H1 (cell line): Measurements from ENCODE around the gene SDC4. TPM values are rescaled to one million over a fixed set of nuclear protein-coding genes. Genes with fewer than 3 reads are reported as not detected.

ENCODE experiments used
- CTCF ChIA-PET: fragments of 300-600 bp; sonication (Branson Sonifier 250); formaldehyde crosslinking; loops from one replicate; lab custom pipeline; 2021; ENCODE audit not compliant: partially characterized antibody; lab: Charles Lee
- POLR2A ChIA-PET: fragments of 300-600 bp; sonication (Branson Sonifier 250); formaldehyde crosslinking; loops from one replicate; lab custom pipeline; 2021; ENCODE audit warnings: inconsistent platforms; ENCODE audit not compliant: partially characterized antibody; lab: Charles Lee
- DNase-seq, 2 experiments: peaks; one replicate each; pipeline versions ENCODE4 v3.0.0 to v3.0.0-alpha.2; 2010 to 2022; ENCODE audit warnings: low spot score in 2 of 2, low read depth in 1 of 2, mixed read lengths in 1 of 2
- FAIRE-seq: peaks from 2 replicates; lab custom pipeline; 2011; peaks lifted over from hg19 to GRCh38; lab: Jason Lieb, UNC
- H2AFZ ChIP-seq: 2 replicates; pipeline ENCODE4 v1.8.1; 2012; ENCODE audit warnings: low read length, inconsistent platforms
- H2AK5ac ChIP-seq: 2 replicates; pipeline ENCODE4 v1.6.1; 2013; ENCODE audit warnings: low read depth, low read length
- H2BK120ac ChIP-seq: replicated peaks from 2 replicates; pipeline ENCODE3; 2013; ENCODE audit warnings: low read depth, low read length, inconsistent platforms
- H2BK12ac ChIP-seq: 2 replicates; pipeline ENCODE4 v1.6.1; 2013; ENCODE audit warnings: low read depth, low read length
- H2BK15ac ChIP-seq: 2 replicates; pipeline ENCODE4 v1.6.1; 2013; ENCODE audit warnings: low read length
- H2BK20ac ChIP-seq: 2 replicates; pipeline ENCODE4 v1.6.1; 2013; ENCODE audit warnings: low read length
- H2BK5ac ChIP-seq: 2 replicates; pipeline ENCODE4 v1.6.1; 2013; ENCODE audit warnings: low read depth, low read length
- H3K14ac ChIP-seq: 2 replicates; pipeline ENCODE4 v1.6.1; 2013; ENCODE audit warnings: inconsistent platforms; ENCODE audit not compliant: insufficient read length
- H3K18ac ChIP-seq: 2 replicates; pipeline ENCODE4 v1.6.1; 2013; ENCODE audit warnings: low read length; ENCODE audit errors: extremely low read depth
- H3K23ac ChIP-seq: 2 replicates; pipeline ENCODE4 v1.6.1; 2013; ENCODE audit warnings: inconsistent platforms; ENCODE audit not compliant: insufficient read length
- H3K23me2 ChIP-seq: 2 replicates; pipeline ENCODE4 v1.6.1; 2013; ENCODE audit warnings: low read depth, low read length
- H3K27ac ChIP-seq: 2 replicates; pipeline ENCODE4 v1.6.1; 2011; ENCODE audit warnings: low read depth, low read length, inconsistent platforms
- H3K27me3 ChIP-seq, 4 experiments: replicated peaks in 1 of 4; 1 replicate in 1 of 4; 2 replicates in 3 of 4; pipeline versions ENCODE4 v1.6.1 to v1.8.1; 2011 to 2013; ENCODE audit warnings: low read length in 3 of 4, mild to moderate bottlenecking in 3 of 4, inconsistent platforms in 2 of 4, mixed read lengths in 2 of 4, moderate library complexity in 1 of 4; ENCODE audit not compliant: control insufficient read depth in 3 of 4, insufficient read depth in 3 of 4; ENCODE audit errors: extremely low read depth in 1 of 4
- H3K36me3 ChIP-seq, 4 experiments: 2 replicates each; pipeline versions ENCODE4 v1.6.1 to v1.8.1; 2011 to 2013; ENCODE audit warnings: mild to moderate bottlenecking in 4 of 4, low read length in 3 of 4, moderate library complexity in 2 of 4, control low read depth in 1 of 4, inconsistent platforms in 1 of 4; ENCODE audit not compliant: insufficient read depth in 4 of 4, control insufficient read depth in 2 of 4
- H3K4ac ChIP-seq: replicated peaks from 2 replicates; pipeline ENCODE3; 2013; ENCODE audit warnings: low read length, low read depth, mixed read lengths, inconsistent platforms; ENCODE audit not compliant: insufficient read length
- H3K4me1 ChIP-seq, 4 experiments: replicated peaks in 1 of 4; 1 replicate in 1 of 4; 2 replicates in 3 of 4; pipeline versions ENCODE4 v1.6.1 to v1.8.1; 2011 to 2013; ENCODE audit warnings: low read length in 3 of 4, inconsistent platforms in 2 of 4, mixed read lengths in 1 of 4; ENCODE audit not compliant: insufficient read depth in 4 of 4, control insufficient read depth in 3 of 4
- H3K4me2 ChIP-seq, 2 experiments: 2 replicates each; pipeline versions ENCODE4 v1.6.1 to v1.8.1; 2011 to 2013; ENCODE audit warnings: low read depth in 2 of 2, low read length in 2 of 2, control low read depth in 1 of 2, inconsistent platforms in 1 of 2, mild to moderate bottlenecking in 1 of 2; ENCODE audit not compliant: insufficient read depth in 1 of 2
- H3K4me3 ChIP-seq, 4 experiments: fragments of 200-600, 300-600 bp in 1 of 4; sonication (generic), shearing (Covaris generic), sonication (Bioruptor Twin) in 1 of 4; 2 replicates each; pipeline versions ENCODE4 v1.5.1 to v1.8.1; 2011 to 2016; ENCODE audit warnings: low read length in 4 of 4, low read depth in 3 of 4, control low read depth in 2 of 4, inconsistent platforms in 2 of 4, mild to moderate bottlenecking in 2 of 4, mixed read lengths in 1 of 4, moderate library complexity in 1 of 4; ENCODE audit not compliant: insufficient read depth in 2 of 4; ENCODE audit errors: extremely low read depth in 1 of 4
- H3K56ac ChIP-seq: replicated peaks from 2 replicates; pipeline ENCODE3; 2013; ENCODE audit warnings: low read depth, mild to moderate bottlenecking, mixed read lengths, low read length, inconsistent platforms; ENCODE audit not compliant: insufficient read length
- H3K79me1 ChIP-seq: 2 replicates; pipeline ENCODE4 v1.6.1; 2013; ENCODE audit warnings: low read depth, low read length, control low read depth
- H3K79me2 ChIP-seq, 2 experiments: 2 replicates each; pipeline versions ENCODE4 v1.6.1 to v1.8.1; 2012 to 2013; ENCODE audit warnings: low read length in 2 of 2, mild to moderate bottlenecking in 2 of 2, inconsistent platforms in 1 of 2; ENCODE audit not compliant: insufficient read depth in 2 of 2, control insufficient read depth in 1 of 2
- H3K9ac ChIP-seq, 4 experiments: replicated peaks in 1 of 4; 1 replicate in 1 of 4; 2 replicates in 3 of 4; pipeline versions ENCODE4 v1.6.1 to v1.8.1; 2011 to 2013; ENCODE audit warnings: low read depth in 3 of 4, low read length in 3 of 4, control low read depth in 2 of 4, mild to moderate bottlenecking in 2 of 4, moderate library complexity in 2 of 4, inconsistent platforms in 1 of 4; ENCODE audit errors: extremely low read depth in 1 of 4
- H3K9me3 ChIP-seq, 2 experiments: 2 replicates each; pipeline versions ENCODE4 v1.6.1 to v1.8.1; 2012 to 2013; ENCODE audit warnings: mild to moderate bottlenecking in 2 of 2, moderate library complexity in 2 of 2, control low read depth in 1 of 2, inconsistent platforms in 1 of 2, low read depth in 1 of 2, low read length in 1 of 2, mixed read lengths in 1 of 2; ENCODE audit not compliant: insufficient read depth in 2 of 2
- H4K20me1 ChIP-seq, 2 experiments: replicated peaks in 1 of 2; 2 replicates each; pipeline versions ENCODE3 to v1.8.1; 2011 to 2013; ENCODE audit warnings: inconsistent platforms in 2 of 2, low read length in 2 of 2, mild to moderate bottlenecking in 1 of 2; ENCODE audit not compliant: insufficient read depth in 2 of 2, control insufficient read depth in 1 of 2
- H4K5ac ChIP-seq: 2 replicates; pipeline ENCODE4 v1.6.1; 2013; ENCODE audit warnings: low read length, low read depth, mixed read lengths, inconsistent platforms; ENCODE audit not compliant: insufficient read length
- H4K8ac ChIP-seq: 2 replicates; pipeline ENCODE4 v1.8.0; 2013; ENCODE audit warnings: mild to moderate bottlenecking, moderate library complexity, low read length, inconsistent platforms; ENCODE audit not compliant: insufficient read depth; ENCODE audit errors: extremely low read depth
- H4K91ac ChIP-seq: replicated peaks from 2 replicates; pipeline ENCODE3; 2013; ENCODE audit warnings: low read length, mixed read lengths, inconsistent platforms; ENCODE audit not compliant: insufficient read length
- CHD1 ChIP-seq: IDR thresholded peaks from 2 replicates; pipeline ENCODE4 v1.6.1; 2012; ENCODE audit warnings: low read depth, low read length, improper control_type of control experiment
- GABPA ChIP-seq: IDR thresholded peaks from 2 replicates; pipeline ENCODE4 v1.6.1; 2011; ENCODE audit warnings: mild to moderate bottlenecking, low read length, moderate library complexity, borderline replicate concordance; ENCODE audit not compliant: insufficient read depth
- KDM5A ChIP-seq: fragments of 200-600 bp; IDR thresholded peaks from 2 replicates; pipeline ENCODE4 v1.7.1; 2012; ENCODE audit warnings: mild to moderate bottlenecking, low read length, inconsistent platforms, mixed read lengths
- MAFK ChIP-seq: IDR thresholded peaks from 2 replicates; pipeline ENCODE4 v1.6.1; 2012; ENCODE audit warnings: low read depth, mild to moderate bottlenecking, improper control_type of control experiment, low read length
- NANOG ChIP-seq: IDR thresholded peaks from 2 replicates; pipeline ENCODE4 v1.6.1; 2011; ENCODE audit warnings: low read length, low read depth, mild to moderate bottlenecking, inconsistent platforms; ENCODE audit not compliant: insufficient read depth, poor library complexity, severe bottlenecking
- POLR2AphosphoS5 ChIP-seq: IDR thresholded peaks from 2 replicates; pipeline ENCODE4 v1.6.1; 2011; ENCODE audit warnings: low read depth, low read length
- RAD21 ChIP-seq, 2 experiments: IDR thresholded peaks in 1 of 2; conservative IDR thresholded peaks in 1 of 2; 2 replicates each; pipeline ENCODE4 v1.6.1; 2011; ENCODE audit warnings: low read depth in 2 of 2, low read length in 2 of 2, improper control_type of control experiment in 1 of 2, inconsistent platforms in 1 of 2, mild to moderate bottlenecking in 1 of 2, moderate library complexity in 1 of 2
- RFX5 ChIP-seq: IDR thresholded peaks from 2 replicates; pipeline ENCODE4 v1.6.1; 2011; ENCODE audit warnings: low read depth, low read length, improper control_type of control experiment, borderline replicate concordance
- SIRT6 ChIP-seq: IDR thresholded peaks from one replicate; pipeline ENCODE4 v1.7.1; 2012; ENCODE audit warnings: low read length, inconsistent platforms
- SP1 ChIP-seq: IDR thresholded peaks from 2 replicates; pipeline ENCODE4 v1.6.1; 2011; ENCODE audit warnings: low read depth, low read length
- WGBS, 2 experiments: shearing (Covaris generic) in 1 of 2; methylation state at CpG; one replicate each; pipeline versions ENCODE4 v1.1.6 to v1.1.7; 2013 to 2015; ENCODE audit warnings: low lambda C conversion rate in 2 of 2, mixed read lengths in 2 of 2, inconsistent platforms in 1 of 2, low coverage in 1 of 2, missing lambda C conversion rate in 1 of 2; ENCODE audit not compliant: insufficient replicate concordance in 2 of 2, insufficient coverage in 1 of 2, insufficient read length in 1 of 2; ENCODE audit errors: extremely low coverage in 1 of 2, missing lambda C conversion rate in 1 of 2; 5-methylcytosine and 5-hydroxymethylcytosine counted together
- polyA plus RNA-seq, 7 experiments: library from polyadenylated mRNA; depleted of rRNA in 3 of 7; stranded (reverse) in 5 of 7; unstranded in 2 of 7; fragments of >200 nt in 5 of 7; fragments of 200-250 nt in 2 of 7; gene quantifications; 1 replicate in 5 of 7; 2 replicates in 1 of 7; 4 replicates in 1 of 7; pipeline versions ENCODE4 v1.2.1 to v1.2.3, GENCODE V29; 2011 to 2013; ENCODE audit warnings: missing spikeins in 2 of 7, mixed read lengths in 2 of 7
- total RNA-seq: library from RNA; stranded (reverse); fragmentation: NEBNext Ultra II Directional; extraction: Animal tissue kit (Norgen Biotek cat#: 25700); gene quantifications from 2 replicates; pipeline ENCODE4 v1.2.1, GENCODE V29; 2021
- TF ChIP-seq, protein P1 (sequence below), 3 experiments: IDR thresholded peaks; 1 replicate in 2 of 3; 2 replicates in 1 of 3; pipeline versions ENCODE4 v1.5.1 to v1.6.1; 2011; ENCODE audit warnings: low read length in 3 of 3, mild to moderate bottlenecking in 3 of 3, inconsistent platforms in 2 of 3, low read depth in 1 of 3, moderate library complexity in 1 of 3; ENCODE audit not compliant: insufficient read depth in 1 of 3; ENCODE audit errors: control extremely low read depth in 1 of 3

The SDC4 gene
- total and polyA plus RNA-seq, 2 of the 8 experiments (the other 6 are each of a cell fraction or from before 2014, with no cell fraction given), result 34.6 to 60.2 TPM

GRCh38 chr20:45378191-45378590, 30.0 kb upstream of the SDC4 start, which contains the start of gene TP53TG5:
Gene TP53TG5, minus strand, starts transcription at chr20:45378325. Its CDS starts 89 bp downstream, at chr20:45378236.
- no peak within 1 kb of the TSS for H3K4me3 ChIP-seq
- H4K8ac ChIP-seq, result no peak within 1 kb of the TSS; the same call in 1 of the 2 replicates
- peaks cover 0 to 14% (median 5%) of the 10 kb centered on the region in 4 experiments; a peak in 5 of 7 replicates for H3K4me1 ChIP-seq
- H3K36me3 ChIP-seq, result no peaks in the 10 kb centered on the region
- H3K79me1 ChIP-seq, result no peaks in the 10 kb centered on the region
- peak in 1 of 2 experiments; percentile 24 for DNase-seq
- H3K9ac ChIP-seq, result no peak within 1 kb of the TSS
- H3K27me3 ChIP-seq, result peaks cover 0 to 3% (median 2%) of the 10 kb centered on the region in 4 experiments; a peak in 3 of 7 replicates
- H4K20me1 ChIP-seq, result no peaks in the 10 kb centered on the region
- 83% methylated on average over 1 of the region's 1 CpG; no CpG with 5 or more reads in 1 of the 2 experiments for WGBS, 2 experiments
- H2BK12ac ChIP-seq, result no peak within 1 kb of the TSS
- H3K4me2 ChIP-seq, result no peak within 1 kb of the TSS
- H3K23me2 ChIP-seq, result peaks cover 4% of the 10 kb centered on the region
- no peak within 1 kb of the TSS for H4K5ac ChIP-seq
- CTCF ChIA-PET, result interaction anchor here (0.6 to 10.7 kb wide), 8 partner anchors 16 to 414 kb away, joined by 3 to 156 read pairs (median 5); partner anchors contain the start of genes DBNDD2, DNTTIP1, SYS1 and WFDC3
- no peak within 1 kb of the TSS for H4K91ac ChIP-seq
- H2BK20ac ChIP-seq, result no peak within 1 kb of the TSS
- H3K79me2 ChIP-seq, result no peaks in the 10 kb centered on the region
- no peak within 1 kb of the TSS for H3K14ac ChIP-seq
- no peak within 1 kb of the TSS for H3K18ac ChIP-seq
- no peak within 1 kb of the TSS for H2AFZ ChIP-seq
- no peak within 1 kb of the TSS for H2BK120ac ChIP-seq
- no peaks in the 10 kb centered on the region for H3K9me3 ChIP-seq
- H3K56ac ChIP-seq, result no peak within 1 kb of the TSS
- POLR2A ChIA-PET, result interaction anchor here (0.6 to 2.8 kb wide), 4 partner anchors 10 to 38 kb away, joined by 4 to 6 read pairs (median 4); partner anchors contain the start of gene PIGT
- no peak for FAIRE-seq
- H2BK15ac ChIP-seq, result no peak within 1 kb of the TSS
- no peak within 1 kb of the TSS for H3K23ac ChIP-seq
- no peak within 1 kb of the TSS for H2AK5ac ChIP-seq
- no peak within 1 kb of the TSS for H3K4ac ChIP-seq
- no peak within 1 kb of the TSS for H3K27ac ChIP-seq
- no peak within 1 kb of the TSS for H2BK5ac ChIP-seq
- TF ChIP-seq KDM5A, result no peak
- TF ChIP-seq MAFK, result no peak
- no peak for TF ChIP-seq SIRT6
- no peak for TF ChIP-seq SP1
- no peak for TF ChIP-seq RFX5
- TF ChIP-seq NANOG, result no peak
- TF ChIP-seq GABPA, result no peak
- TF ChIP-seq CHD1, result no peak
- TF ChIP-seq, protein P1, sequence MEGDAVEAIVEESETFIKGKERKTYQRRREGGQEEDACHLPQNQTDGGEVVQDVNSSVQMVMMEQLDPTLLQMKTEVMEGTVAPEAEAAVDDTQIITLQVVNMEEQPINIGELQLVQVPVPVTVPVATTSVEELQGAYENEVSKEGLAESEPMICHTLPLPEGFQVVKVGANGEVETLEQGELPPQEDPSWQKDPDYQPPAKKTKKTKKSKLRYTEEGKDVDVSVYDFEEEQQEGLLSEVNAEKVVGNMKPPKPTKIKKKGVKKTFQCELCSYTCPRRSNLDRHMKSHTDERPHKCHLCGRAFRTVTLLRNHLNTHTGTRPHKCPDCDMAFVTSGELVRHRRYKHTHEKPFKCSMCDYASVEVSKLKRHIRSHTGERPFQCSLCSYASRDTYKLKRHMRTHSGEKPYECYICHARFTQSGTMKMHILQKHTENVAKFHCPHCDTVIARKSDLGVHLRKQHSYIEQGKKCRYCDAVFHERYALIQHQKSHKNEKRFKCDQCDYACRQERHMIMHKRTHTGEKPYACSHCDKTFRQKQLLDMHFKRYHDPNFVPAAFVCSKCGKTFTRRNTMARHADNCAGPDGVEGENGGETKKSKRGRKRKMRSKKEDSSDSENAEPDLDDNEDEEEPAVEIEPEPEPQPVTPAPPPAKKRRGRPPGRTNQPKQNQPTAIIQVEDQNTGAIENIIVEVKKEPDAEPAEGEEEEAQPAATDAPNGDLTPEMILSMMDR (IDR thresholded peaks at IDR 0.05; ENCODE audit: control extremely low read depth in 1 of 3, insufficient read depth in 1 of 3, low read depth in 1 of 3, low read length in 3 of 3), result no peak
- TF ChIP-seq RAD21 (IDR thresholded peaks at IDR 0.05 in 1 of 2, conservative IDR thresholded peaks at IDR 0.05 in 1 of 2; ENCODE audit: low read depth in 2 of 2, low read length in 2 of 2), result no peak
- no peak for TF ChIP-seq POLR2AphosphoS5
